ENCODE data around the gene RPS5. TPM values are rescaled to one million over a fixed set of nuclear protein-coding genes. Genes with fewer than 3 reads are reported as not detected.

RPS5 gene
- polyA plus RNA-seq, 1 donor (not counting 4 experiments of a cell fraction or from before 2014, with no cell fraction given): 2,056 TPM

DNA sequence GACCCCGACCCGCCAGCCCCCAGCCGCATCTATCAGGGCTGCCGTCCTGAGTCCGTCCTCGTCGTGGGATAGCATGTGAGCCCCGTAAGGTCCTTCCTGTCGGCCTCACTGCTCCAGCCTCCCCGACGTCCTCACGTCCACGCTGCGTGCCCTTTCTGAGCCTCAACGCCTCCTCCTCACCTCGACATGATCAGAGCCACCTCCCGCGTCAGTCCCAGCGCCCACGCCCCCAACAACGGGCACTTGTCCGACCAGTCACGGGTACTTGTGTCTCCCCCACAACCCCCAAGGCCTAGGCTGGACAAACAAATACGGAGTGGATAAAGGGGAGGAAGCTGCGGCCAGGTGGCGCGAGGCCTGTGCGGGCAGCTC is 25.2 kb upstream of the RPS5 start:
- H3K79me2 ChIP-seq (ENCODE audit: control insufficient read depth, insufficient read depth, low read length): no peaks in the 10 kb centered on the region
- H3K4me3 ChIP-seq (ENCODE audit: control insufficient read depth in 2 of 3, extremely low read depth in 1 of 3, insufficient read depth in 2 of 3, low read depth in 1 of 3, low read length in 3 of 3): peak overlapping the region; percentile 65 to 92 (median 81)
- DNase-seq (ENCODE audit: low read depth, low spot score) (no peak), FAIRE-seq (no peak)
- H3K9ac ChIP-seq (ENCODE audit: control insufficient read depth, extremely low read depth, insufficient read depth, low read length): peak overlapping the region; percentile 92
- TF ChIP-seq, protein P1, sequence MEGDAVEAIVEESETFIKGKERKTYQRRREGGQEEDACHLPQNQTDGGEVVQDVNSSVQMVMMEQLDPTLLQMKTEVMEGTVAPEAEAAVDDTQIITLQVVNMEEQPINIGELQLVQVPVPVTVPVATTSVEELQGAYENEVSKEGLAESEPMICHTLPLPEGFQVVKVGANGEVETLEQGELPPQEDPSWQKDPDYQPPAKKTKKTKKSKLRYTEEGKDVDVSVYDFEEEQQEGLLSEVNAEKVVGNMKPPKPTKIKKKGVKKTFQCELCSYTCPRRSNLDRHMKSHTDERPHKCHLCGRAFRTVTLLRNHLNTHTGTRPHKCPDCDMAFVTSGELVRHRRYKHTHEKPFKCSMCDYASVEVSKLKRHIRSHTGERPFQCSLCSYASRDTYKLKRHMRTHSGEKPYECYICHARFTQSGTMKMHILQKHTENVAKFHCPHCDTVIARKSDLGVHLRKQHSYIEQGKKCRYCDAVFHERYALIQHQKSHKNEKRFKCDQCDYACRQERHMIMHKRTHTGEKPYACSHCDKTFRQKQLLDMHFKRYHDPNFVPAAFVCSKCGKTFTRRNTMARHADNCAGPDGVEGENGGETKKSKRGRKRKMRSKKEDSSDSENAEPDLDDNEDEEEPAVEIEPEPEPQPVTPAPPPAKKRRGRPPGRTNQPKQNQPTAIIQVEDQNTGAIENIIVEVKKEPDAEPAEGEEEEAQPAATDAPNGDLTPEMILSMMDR (optimal IDR thresholded peaks at IDR 0.05 in 1 of 3, IDR thresholded peaks at IDR 0.05 in 1 of 3, conservative IDR thresholded peaks at IDR 0.05 in 1 of 3; ENCODE audit: extremely low read depth in 1 of 3, insufficient read depth in 2 of 3, low read length in 3 of 3): no peak
- TF ChIP-seq EZH2 (IDR thresholded peaks at IDR 0.05; ENCODE audit: low read length): no peak
- H3K4me1 ChIP-seq (ENCODE audit: control insufficient read depth, extremely low read depth, insufficient read depth, low read length): peaks cover 7% of the 10 kb centered on the region
- H3K9me1 ChIP-seq (ENCODE audit: control insufficient read depth, extremely low read depth, insufficient read depth, low read length): no peaks in the 10 kb centered on the region
- H3K4me2 ChIP-seq (ENCODE audit: control insufficient read depth, extremely low read depth, insufficient read depth, low read depth, low read length): peak overlapping the region; percentile 90
- H3K27ac ChIP-seq (ENCODE audit: control insufficient read depth, insufficient read depth, low read length): peak overlapping the region; percentile 95
- H3K36me3 ChIP-seq (ENCODE audit: control insufficient read depth in 2 of 2, extremely low read depth in 1 of 2, insufficient read depth in 2 of 2, low read length in 2 of 2): no peaks in the 10 kb centered on the region
- no peaks in the 10 kb centered on the region for H4K20me1 ChIP-seq (ENCODE audit: control insufficient read depth, extremely low read depth, insufficient read depth, low read length)
- peak overlapping the region; percentile 98 for H2AFZ ChIP-seq (ENCODE audit: control insufficient read depth, low read length)
- H3K9me3 ChIP-seq (ENCODE audit: control insufficient read depth, low read depth, low read length): no peaks in the 10 kb centered on the region
- dilution Hi-C loops (cut with MboI; ENCODE audit: extremely low pct_ligation_motif_present, low sequenced_read_pairs): no loop called here
- H3K27me3 ChIP-seq (ENCODE audit: control insufficient read depth, extremely low read depth, insufficient read depth, low read length): peaks cover 3% of the 10 kb centered on the region

GRCh38 chr19:58362272-58362994 is 24.6 kb upstream of the RPS5 start, which contains the start of gene ZNF497:
Gene ZNF497 (minus strand): TSS chr19:58362751. CDS start chr19:58357635, 5,116 bp downstream.
- FAIRE-seq: peak; percentile 82
- no peaks in the 10 kb centered on the region for H3K9me1 ChIP-seq (ENCODE audit: control insufficient read depth, extremely low read depth, insufficient read depth, low read length)
- H3K4me2 ChIP-seq (ENCODE audit: control insufficient read depth, extremely low read depth, insufficient read depth, low read depth, low read length): peak within 1 kb of the TSS; percentile 90
- H3K4me1 ChIP-seq (ENCODE audit: control insufficient read depth, extremely low read depth, insufficient read depth, low read length): peaks cover 7% of the 10 kb centered on the region
- no peaks in the 10 kb centered on the region for H4K20me1 ChIP-seq (ENCODE audit: control insufficient read depth, extremely low read depth, insufficient read depth, low read length)
- peak within 1 kb of the TSS; percentile 95 for H3K27ac ChIP-seq (ENCODE audit: control insufficient read depth, insufficient read depth, low read length)
- TF ChIP-seq EZH2 (IDR thresholded peaks at IDR 0.05; ENCODE audit: low read length): no peak
- TF ChIP-seq, protein P1 (optimal IDR thresholded peaks at IDR 0.05 in 1 of 3, IDR thresholded peaks at IDR 0.05 in 1 of 3, conservative IDR thresholded peaks at IDR 0.05 in 1 of 3; ENCODE audit: extremely low read depth in 1 of 3, insufficient read depth in 2 of 3, low read length in 3 of 3): peak in 1 of 3 experiments; percentile 3
- no peaks in the 10 kb centered on the region for H3K79me2 ChIP-seq (ENCODE audit: control insufficient read depth, insufficient read depth, low read length)
- no peaks in the 10 kb centered on the region for H3K36me3 ChIP-seq (ENCODE audit: control insufficient read depth in 2 of 2, extremely low read depth in 1 of 2, insufficient read depth in 2 of 2, low read length in 2 of 2)
- H3K4me3 ChIP-seq (ENCODE audit: control insufficient read depth in 2 of 3, extremely low read depth in 1 of 3, insufficient read depth in 2 of 3, low read depth in 1 of 3, low read length in 3 of 3): peak within 1 kb of the TSS; percentile 65 to 92 (median 81)
- H3K9me3 ChIP-seq (ENCODE audit: control insufficient read depth, low read depth, low read length): no peaks in the 10 kb centered on the region
- H3K27me3 ChIP-seq (ENCODE audit: control insufficient read depth, extremely low read depth, insufficient read depth, low read length): no peaks in the 10 kb centered on the region
- dilution Hi-C loops (cut with MboI; ENCODE audit: extremely low pct_ligation_motif_present, low sequenced_read_pairs): no loop called here
- H2AFZ ChIP-seq (ENCODE audit: control insufficient read depth, low read length): peak within 1 kb of the TSS; percentile 98
- DNase-seq (ENCODE audit: low read depth, low spot score): peak; percentile 85
- H3K9ac ChIP-seq (ENCODE audit: control insufficient read depth, extremely low read depth, insufficient read depth, low read length): peak within 1 kb of the TSS; percentile 92

Measured in keratinocyte (primary cell).